ENCODE results near the gene MELTF.

MELTF gene

DNA sequence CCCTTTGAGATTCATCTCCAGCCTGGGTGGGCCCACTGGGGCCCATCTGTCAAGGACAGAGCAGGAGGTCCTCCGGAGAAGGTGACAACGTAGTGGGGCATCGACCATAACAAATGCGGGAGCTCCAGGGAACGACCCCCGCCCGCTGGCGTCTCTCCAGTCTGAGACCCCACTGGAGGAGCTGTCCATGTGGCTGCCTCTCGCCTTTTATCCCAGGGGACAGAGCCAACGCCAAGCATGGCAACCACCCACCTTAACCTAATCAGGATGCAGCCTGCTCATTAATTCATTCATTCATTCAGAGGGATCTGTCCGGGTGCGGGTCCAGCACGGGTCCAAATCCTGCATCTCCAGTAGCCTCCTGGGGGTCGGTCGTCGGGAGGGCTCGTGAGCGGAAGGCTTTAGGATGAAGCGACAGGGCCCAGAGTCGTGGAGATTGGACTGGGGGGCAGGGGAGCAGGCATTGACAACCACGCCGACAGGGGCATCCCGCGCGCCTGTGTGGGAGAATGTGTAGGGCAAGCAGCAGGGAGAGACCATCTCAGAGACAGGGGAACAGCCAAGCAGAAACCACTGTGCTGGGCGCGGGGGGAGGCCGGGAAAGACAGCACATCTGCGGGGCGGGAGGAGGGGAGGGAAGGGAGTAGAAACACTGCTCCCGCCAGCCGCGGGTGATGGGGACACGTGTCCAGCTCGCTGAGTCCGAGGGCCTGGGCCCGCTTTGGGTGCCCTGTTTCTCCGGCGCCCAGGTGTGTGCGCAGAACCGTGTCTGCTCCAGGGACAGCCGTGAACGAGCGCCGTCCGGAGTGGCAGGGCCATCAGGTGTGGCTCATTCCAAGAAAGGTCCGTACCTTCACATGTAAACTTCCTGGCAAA is 62.9 kb downstream of the MELTF start:
- Histone ChIP-seq H3K23ac (ENCODE audit: low read length in 2 of 2) (no peak overlapping the region), H2BK5ac (ENCODE audit: low read depth, low read length, poor library complexity, severe bottlenecking) (no peak overlapping the region), H2AFZ (ENCODE audit: low read depth, low read length) (no peak overlapping the region), H3K27me3 (ENCODE audit: control insufficient read depth in 1 of 2, insufficient read depth in 1 of 2, low read length in 2 of 2) (peaks cover 0 to 6% of the 10 kb centered on the region in 2 experiments), H3K4me1 (ENCODE audit: control insufficient read depth, insufficient read depth, low read depth, low read length) (peaks cover 17% of the 10 kb centered on the region), H2BK120ac (ENCODE audit: low read depth, low read length) (no peak overlapping the region), H2AK5ac (ENCODE audit: low read length, severe bottlenecking) (no peak overlapping the region), H3K4me3 (ENCODE audit: insufficient read depth in 1 of 2, low read depth in 1 of 2, low read length in 2 of 2) (no peak overlapping the region), H3K9ac (ENCODE audit: low read length) (no peak overlapping the region), H3K14ac (ENCODE audit: low read length in 2 of 2) (no peak overlapping the region), H3K4ac (ENCODE audit: low read depth in 1 of 2, low read length in 2 of 2) (no peak overlapping the region), H3K36me3 (ENCODE audit: control insufficient read depth in 1 of 2, insufficient read depth in 2 of 2, low read depth in 1 of 2, low read length in 2 of 2) (peaks cover 0 to 3% of the 10 kb centered on the region in 2 experiments), H3K4me2 (ENCODE audit: low read length, poor library complexity, severe bottlenecking) (no peak overlapping the region), H4K91ac (ENCODE audit: low read length) (no peak overlapping the region), H3K9me3 (ENCODE audit: control insufficient read depth, low read length) (no peaks in the 10 kb centered on the region), H2BK15ac (ENCODE audit: low read depth, poor library complexity, severe bottlenecking) (no peak overlapping the region), H3K79me1 (replicated peaks; ENCODE audit: low read length, poor library complexity, severe bottlenecking) (no peaks in the 10 kb centered on the region), H2BK12ac (ENCODE audit: low read length in 2 of 2) (no peak overlapping the region), H3K18ac (ENCODE audit: low read depth in 1 of 2, low read length in 2 of 2) (no peak overlapping the region), H4K8ac (ENCODE audit: low read length) (no peak overlapping the region), H3K27ac (ENCODE audit: low read length, poor library complexity, severe bottlenecking) (no peak overlapping the region)
- WGBS: 27% methylated on average over 47 of the region's 47 CpGs
- no peak for DNase-seq

DNA sequence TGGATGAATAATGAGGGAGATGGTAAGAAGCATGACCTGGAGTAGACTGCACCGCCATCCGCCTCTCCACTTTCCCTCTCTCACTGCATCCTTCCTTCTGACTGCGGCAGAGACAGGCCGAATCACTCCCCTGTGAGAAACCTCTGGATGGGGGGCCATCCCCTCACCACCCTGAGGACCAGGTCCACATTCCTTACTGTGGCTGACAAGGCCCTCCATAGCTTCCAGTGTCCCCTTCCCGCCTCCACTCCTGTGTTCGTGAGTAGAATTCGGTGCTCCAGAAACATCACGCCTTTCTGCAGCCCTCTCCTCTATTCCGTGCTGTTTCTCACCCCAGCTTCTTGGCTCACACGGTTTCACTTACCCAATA is 63.8 kb downstream of the MELTF start:
- Histone ChIP-seq H3K23ac (ENCODE audit: low read length in 2 of 2) (no peak overlapping the region), H3K36me3 (ENCODE audit: control insufficient read depth in 1 of 2, insufficient read depth in 2 of 2, low read depth in 1 of 2, low read length in 2 of 2) (peaks cover 0 to 3% of the 10 kb centered on the region in 2 experiments), H2BK12ac (ENCODE audit: low read length in 2 of 2) (no peak overlapping the region), H3K4me1 (ENCODE audit: control insufficient read depth, insufficient read depth, low read depth, low read length) (peaks cover 17% of the 10 kb centered on the region), H3K18ac (ENCODE audit: low read depth in 1 of 2, low read length in 2 of 2) (no peak overlapping the region), H2BK120ac (ENCODE audit: low read depth, low read length) (no peak overlapping the region), H3K79me1 (replicated peaks; ENCODE audit: low read length, poor library complexity, severe bottlenecking) (no peaks in the 10 kb centered on the region), H2BK5ac (ENCODE audit: low read depth, low read length, poor library complexity, severe bottlenecking) (no peak overlapping the region), H2AK5ac (ENCODE audit: low read length, severe bottlenecking) (no peak overlapping the region), H4K8ac (ENCODE audit: low read length) (no peak overlapping the region), H3K27ac (ENCODE audit: low read length, poor library complexity, severe bottlenecking) (no peak overlapping the region), H3K9ac (ENCODE audit: low read length) (no peak overlapping the region), H2BK15ac (ENCODE audit: low read depth, poor library complexity, severe bottlenecking) (no peak overlapping the region), H4K91ac (ENCODE audit: low read length) (no peak overlapping the region), H3K9me3 (ENCODE audit: control insufficient read depth, low read length) (no peaks in the 10 kb centered on the region), H2AFZ (ENCODE audit: low read depth, low read length) (no peak overlapping the region), H3K4me2 (ENCODE audit: low read length, poor library complexity, severe bottlenecking) (no peak overlapping the region), H3K4ac (ENCODE audit: low read depth in 1 of 2, low read length in 2 of 2) (no peak overlapping the region), H3K27me3 (ENCODE audit: control insufficient read depth in 1 of 2, insufficient read depth in 1 of 2, low read length in 2 of 2) (peaks cover 0 to 5% of the 10 kb centered on the region in 2 experiments), H3K4me3 (ENCODE audit: insufficient read depth in 1 of 2, low read depth in 1 of 2, low read length in 2 of 2) (no peak overlapping the region), H3K14ac (ENCODE audit: low read length in 2 of 2) (no peak overlapping the region)
- no peak for DNase-seq
- 84% methylated on average over 10 of the region's 10 CpGs for WGBS

DNA sequence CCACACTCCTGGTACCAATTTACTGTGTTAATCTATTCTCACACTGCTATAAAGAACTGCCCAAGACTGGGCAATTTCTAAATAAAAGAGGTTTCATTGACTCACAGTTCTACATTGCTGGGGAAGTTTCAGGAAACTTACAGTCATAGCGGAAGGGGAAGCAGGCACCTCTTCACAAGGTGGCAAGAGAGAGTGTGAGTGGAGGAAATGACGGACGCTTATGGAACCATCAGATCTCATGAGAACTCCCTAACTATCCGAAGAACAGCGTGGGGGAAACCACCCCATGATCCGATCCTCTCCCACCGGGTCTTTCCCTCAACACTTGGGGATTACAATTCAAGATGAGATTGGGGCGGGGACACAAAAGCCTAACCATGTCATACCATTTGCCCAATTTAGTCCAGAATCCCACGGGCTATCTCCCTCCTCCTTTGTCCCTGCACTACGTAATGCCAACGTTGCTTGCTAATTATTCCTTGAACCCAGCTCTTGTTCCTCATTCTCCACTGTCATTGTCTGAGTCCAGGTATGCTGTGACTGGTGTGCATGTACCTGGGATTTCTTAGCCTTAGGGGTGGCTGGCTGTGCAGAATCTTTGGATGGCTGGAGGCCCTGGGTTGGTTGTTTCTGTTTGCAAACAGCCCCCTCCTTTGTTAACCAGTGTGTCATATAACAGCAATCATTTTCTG is 64.4 kb downstream of the MELTF start:
- no peak overlapping the region for H3K4me3 ChIP-seq (ENCODE audit: insufficient read depth in 1 of 2, low read depth in 1 of 2, low read length in 2 of 2)
- H3K79me1 ChIP-seq (replicated peaks; ENCODE audit: low read length, poor library complexity, severe bottlenecking): no peaks in the 10 kb centered on the region
- no peaks in the 10 kb centered on the region for H3K9me3 ChIP-seq (ENCODE audit: control insufficient read depth, low read length)
- no peaks in the 10 kb centered on the region for H3K27me3 ChIP-seq (ENCODE audit: control insufficient read depth in 1 of 2, insufficient read depth in 1 of 2, low read length in 2 of 2)
- H4K8ac ChIP-seq (ENCODE audit: low read length): no peak overlapping the region
- H3K14ac ChIP-seq (ENCODE audit: low read length in 2 of 2): no peak overlapping the region
- H3K23ac ChIP-seq (ENCODE audit: low read length in 2 of 2): no peak overlapping the region
- no peak overlapping the region for H2BK120ac ChIP-seq (ENCODE audit: low read depth, low read length)
- H3K36me3 ChIP-seq (ENCODE audit: control insufficient read depth in 1 of 2, insufficient read depth in 2 of 2, low read depth in 1 of 2, low read length in 2 of 2): peaks cover 0 to 3% of the 10 kb centered on the region in 2 experiments
- no peak for DNase-seq
- no peak overlapping the region for H3K18ac ChIP-seq (ENCODE audit: low read depth in 1 of 2, low read length in 2 of 2)
- no peak overlapping the region for H3K4me2 ChIP-seq (ENCODE audit: low read length, poor library complexity, severe bottlenecking)
- no peak overlapping the region for H2BK5ac ChIP-seq (ENCODE audit: low read depth, low read length, poor library complexity, severe bottlenecking)
- H2BK15ac ChIP-seq (ENCODE audit: low read depth, poor library complexity, severe bottlenecking): no peak overlapping the region
- 84% methylated on average over 11 of the region's 11 CpGs for WGBS
- no peak overlapping the region for H2AFZ ChIP-seq (ENCODE audit: low read depth, low read length)
- no peak overlapping the region for H3K27ac ChIP-seq (ENCODE audit: low read length, poor library complexity, severe bottlenecking)
- no peak overlapping the region for H2AK5ac ChIP-seq (ENCODE audit: low read length, severe bottlenecking)
- no peak overlapping the region for H3K9ac ChIP-seq (ENCODE audit: low read length)
- H3K4ac ChIP-seq (ENCODE audit: low read depth in 1 of 2, low read length in 2 of 2): no peak overlapping the region
- H2BK12ac ChIP-seq (ENCODE audit: low read length in 2 of 2): no peak overlapping the region
- no peak overlapping the region for H4K91ac ChIP-seq (ENCODE audit: low read length)
- H3K4me1 ChIP-seq (ENCODE audit: control insufficient read depth, insufficient read depth, low read depth, low read length): peaks cover 17% of the 10 kb centered on the region

DNA sequence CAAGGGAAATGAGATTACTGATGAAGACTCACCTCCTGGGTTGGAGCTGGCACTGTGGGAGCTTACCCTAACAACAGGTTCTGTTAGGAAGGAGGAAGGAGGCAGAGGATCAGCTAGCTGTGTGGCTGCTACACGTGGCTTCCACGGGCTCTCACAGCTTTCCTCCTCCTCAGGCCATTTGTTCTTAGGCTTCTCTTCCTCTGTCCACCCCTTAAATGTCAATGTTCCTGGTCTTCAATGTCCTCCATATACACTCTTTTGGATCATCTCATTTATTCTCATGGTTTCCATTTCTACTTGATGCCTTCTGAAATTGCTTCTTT is 66.0 kb downstream of the MELTF start:
- Histone ChIP-seq H3K18ac (ENCODE audit: low read depth in 1 of 2, low read length in 2 of 2) (no peak overlapping the region), H3K9me3 (ENCODE audit: control insufficient read depth, low read length) (no peaks in the 10 kb centered on the region), H3K36me3 (ENCODE audit: control insufficient read depth in 1 of 2, insufficient read depth in 2 of 2, low read depth in 1 of 2, low read length in 2 of 2) (peaks cover 0 to 3% of the 10 kb centered on the region in 2 experiments), H2BK5ac (ENCODE audit: low read depth, low read length, poor library complexity, severe bottlenecking) (no peak overlapping the region), H3K27me3 (ENCODE audit: control insufficient read depth in 1 of 2, insufficient read depth in 1 of 2, low read length in 2 of 2) (peaks cover 0 to 4% of the 10 kb centered on the region in 2 experiments), H3K4me3 (ENCODE audit: insufficient read depth in 1 of 2, low read depth in 1 of 2, low read length in 2 of 2) (no peak overlapping the region), H2AFZ (ENCODE audit: low read depth, low read length) (no peak overlapping the region), H4K91ac (ENCODE audit: low read length) (no peak overlapping the region), H3K14ac (ENCODE audit: low read length in 2 of 2) (no peak overlapping the region), H3K23ac (ENCODE audit: low read length in 2 of 2) (no peak overlapping the region), H3K4me2 (ENCODE audit: low read length, poor library complexity, severe bottlenecking) (no peak overlapping the region), H2BK15ac (ENCODE audit: low read depth, poor library complexity, severe bottlenecking) (no peak overlapping the region), H2AK5ac (ENCODE audit: low read length, severe bottlenecking) (no peak overlapping the region), H3K79me1 (replicated peaks; ENCODE audit: low read length, poor library complexity, severe bottlenecking) (no peaks in the 10 kb centered on the region), H3K27ac (ENCODE audit: low read length, poor library complexity, severe bottlenecking) (no peak overlapping the region), H2BK12ac (ENCODE audit: low read length in 2 of 2) (no peak overlapping the region), H4K8ac (ENCODE audit: low read length) (no peak overlapping the region), H3K4me1 (ENCODE audit: control insufficient read depth, insufficient read depth, low read depth, low read length) (peaks cover 6% of the 10 kb centered on the region), H3K9ac (ENCODE audit: low read length) (no peak overlapping the region), H3K4ac (ENCODE audit: low read depth in 1 of 2, low read length in 2 of 2) (no peak overlapping the region), H2BK120ac (ENCODE audit: low read depth, low read length) (no peak overlapping the region)
- DNase-seq: no peak
- 61% methylated on average over 2 of the region's 2 CpGs for WGBS

Measured in mesenchymal stem cell (in vitro differentiated cells and primary cell).